Endothelial cell of umbilical vein (primary cell): Measurements from ENCODE around the gene OR14I1. TPM values are rescaled to one million over a fixed set of nuclear protein-coding genes. Genes with fewer than 3 reads are reported as not detected.
"Not testable (repeated sequence)": the region's sequence is repeated elsewhere in the genome, so short reads cannot be mapped to it uniquely, and the experiment has no call there.

ENCODE experiments used
- BruUV-seq: library from RNA; stranded (reverse); fragments of 400-500 nt; replicated peaks from 2 replicates; lab custom pipeline; 2021; lab: Mats Ljungman, UMichigan
- CTCF ChIA-PET: fragments of 300-600, 350-600 bp; sonication (Branson Sonifier 250); formaldehyde crosslinking; loops from one replicate; lab custom pipeline; 2021; ENCODE audit warnings: antibody characterized with exemption, inconsistent platforms; lab: Charles Lee
- POLR2A ChIA-PET: fragments of 300-600, 350-600 bp; sonication (Branson Sonifier 250); formaldehyde crosslinking; loops from one replicate; lab custom pipeline; 2021; ENCODE audit warnings: antibody characterized with exemption, inconsistent platforms; lab: Charles Lee
- DNase-seq: peaks from one replicate; pipeline ENCODE4 v3.0.0-alpha.2; 2011; ENCODE audit warnings: low read depth, low spot score
- FAIRE-seq: peaks from 2 replicates; lab custom pipeline; 2011; peaks lifted over from hg19 to GRCh38; lab: Jason Lieb, UNC
- H2AFZ ChIP-seq: 2 replicates; pipeline ENCODE4 v1.6.0; 2012; ENCODE audit warnings: low read depth, low read length, control low read depth, inconsistent platforms
- H3K27ac ChIP-seq: 2 replicates; pipeline ENCODE4 v1.5.1; 2011; ENCODE audit warnings: low read depth, mild to moderate bottlenecking, control low read depth, low read length, moderate library complexity; ENCODE audit not compliant: insufficient read depth
- H3K27me3 ChIP-seq, 2 experiments: 2 replicates each; pipeline versions ENCODE4 v1.6.0 to v1.6.1; 2011; ENCODE audit warnings: low read length in 2 of 2, mixed read lengths in 1 of 2; ENCODE audit not compliant: control insufficient read depth in 2 of 2, insufficient read depth in 2 of 2
- H3K36me3 ChIP-seq, 2 experiments: 2 replicates in 1 of 2; 3 replicates in 1 of 2; pipeline ENCODE4 v1.5.1; 2011; ENCODE audit warnings: low read length in 2 of 2, mild to moderate bottlenecking in 1 of 2, moderate library complexity in 1 of 2; ENCODE audit not compliant: control insufficient read depth in 2 of 2, insufficient read depth in 2 of 2; ENCODE audit errors: extremely low read depth in 1 of 2
- H3K4me1 ChIP-seq: 3 replicates; pipeline ENCODE4 v1.5.1; 2011; ENCODE audit warnings: mild to moderate bottlenecking, low read length; ENCODE audit not compliant: control insufficient read depth, insufficient read depth; ENCODE audit errors: extremely low read depth
- H3K4me2 ChIP-seq: 2 replicates; pipeline ENCODE4 v1.6.1; 2011; ENCODE audit warnings: low read length, control low read depth, mixed read lengths; ENCODE audit not compliant: insufficient read depth
- H3K4me3 ChIP-seq, 3 experiments: fragments of 200-600 bp in 1 of 3; sonication (generic), shearing (Covaris generic) in 1 of 3; replicated peaks in 1 of 3; 2 replicates each; pipeline ENCODE4 v1.5.1; 2011 to 2016; ENCODE audit warnings: control low read depth in 3 of 3, low read length in 3 of 3, mild to moderate bottlenecking in 2 of 3, inconsistent platforms in 1 of 3, low read depth in 1 of 3, moderate library complexity in 1 of 3; ENCODE audit not compliant: insufficient read depth in 1 of 3
- H3K79me2 ChIP-seq: 2 replicates; pipeline ENCODE4 v1.6.0; 2012; ENCODE audit warnings: low read length, inconsistent platforms; ENCODE audit not compliant: control insufficient read depth, insufficient read depth
- H3K9ac ChIP-seq: replicated peaks from 2 replicates; pipeline ENCODE3; 2011; ENCODE audit warnings: low read length, control low read depth; ENCODE audit not compliant: insufficient read depth; ENCODE audit errors: extremely low read depth
- H3K9me1 ChIP-seq: replicated peaks from 3 replicates; pipeline ENCODE4 v1.6.0; 2011; ENCODE audit warnings: mild to moderate bottlenecking, low read length; ENCODE audit not compliant: control insufficient read depth, insufficient read depth; ENCODE audit errors: extremely low read depth
- H3K9me3 ChIP-seq: replicated peaks from 2 replicates; pipeline ENCODE4 v1.5.1; 2012; ENCODE audit warnings: low read length, inconsistent platforms; ENCODE audit not compliant: control insufficient read depth, insufficient read depth
- H4K20me1 ChIP-seq: replicated peaks from 2 replicates; pipeline ENCODE3; 2011; ENCODE audit warnings: mild to moderate bottlenecking, low read length; ENCODE audit not compliant: control insufficient read depth, insufficient read depth; ENCODE audit errors: extremely low read depth
- MAX ChIP-seq: IDR thresholded peaks from 2 replicates; pipeline ENCODE4 v1.6.1; 2011; ENCODE audit not compliant: insufficient read depth, insufficient read length
- MYC ChIP-seq: IDR thresholded peaks from one replicate; pipeline ENCODE4 v1.6.1; 2011; ENCODE audit warnings: mild to moderate bottlenecking, low read depth, low read length
- dilution Hi-C: fragments of 300-500 bp; cut with MboI; formaldehyde crosslinking; loops from one replicate; pipeline ENCODE4 v1.15.0; 2019; ENCODE audit warnings: low sequenced_read_pairs; ENCODE audit not compliant: extremely low pct_ligation_motif_present
- intact Hi-C: fragments of 100-400 bp; cut with micrococcal nuclease; formaldehyde crosslinking; loops from one replicate; pipeline ENCODE4 v1.10.0; 2022
- polyA plus RNA-seq, 4 experiments: library from polyadenylated mRNA; depleted of rRNA in 3 of 4; stranded (reverse) in 3 of 4; unstranded in 1 of 4; fragments of >200 nt; gene quantifications; 2 replicates each; pipeline versions ENCODE4 v1.2.1 to v1.2.3, GENCODE V29; 2011 to 2012; ENCODE audit warnings: missing spikeins in 1 of 4
- total RNA-seq: library from RNA; stranded (reverse); gene quantifications from 2 replicates; pipeline ENCODE4 v1.2.3, GENCODE V29; 2021

Gene OR14I1
- total and polyA plus RNA-seq, 2 donors (not counting 3 experiments of a cell fraction or from before 2014, with no cell fraction given), result not detected

- BruUV-seq, result no TSS peak
- ChIA-PET CTCF (no interaction called here), POLR2A (no interaction called here)
These were observed 32.6 kb downstream of the OR14I1 start for GRCh38 chr1:248670003-248670402.

GRCh38 chr1:248663453-248664328 lies 38.9 kb downstream of the OR14I1 start:
- H3K9me1 ChIP-seq, H4K20me1 ChIP-seq, dilution Hi-C loops, H3K36me3 ChIP-seq, H3K27ac ChIP-seq, H3K4me3 ChIP-seq, DNase-seq, H2AFZ ChIP-seq, H3K9me3 ChIP-seq, FAIRE-seq, POLR2A ChIA-PET, H3K4me2 ChIP-seq, H3K27me3 ChIP-seq, intact Hi-C loops, CTCF ChIA-PET, H3K4me1 ChIP-seq, BruUV-seq, H3K9ac ChIP-seq, H3K79me2 ChIP-seq: not testable (repeated sequence)

More at GRCh38 chr1:248670003-248670402, 32.6 kb downstream of the OR14I1 start:
- dilution Hi-C loops (no loop called here), intact Hi-C loops (no loop called here)
- Histone ChIP-seq H3K79me2 (no peaks in the 10 kb centered on the region), H3K9me3 (peaks cover 7% of the 10 kb centered on the region), H2AFZ (no peak overlapping the region), H3K9me1 (no peaks in the 10 kb centered on the region), H3K4me2 (no peak overlapping the region), H3K4me3 (no peak overlapping the region), H3K27me3 (no peaks in the 10 kb centered on the region), H3K9ac (no peak overlapping the region), H4K20me1 (no peaks in the 10 kb centered on the region), H3K4me1 (no peaks in the 10 kb centered on the region), H3K27ac (no peak overlapping the region), H3K36me3 (no peaks in the 10 kb centered on the region)
- TF ChIP-seq MYC (no peak), MAX (no peak)
- no peak for DNase-seq
- no peak for FAIRE-seq

GRCh38 chr1:248656797-248657196 lies 45.8 kb downstream of the OR14I1 start:
- dilution Hi-C loops, H3K27me3 ChIP-seq, H4K20me1 ChIP-seq, H3K4me1 ChIP-seq, POLR2A ChIA-PET, H3K27ac ChIP-seq, H3K36me3 ChIP-seq, BruUV-seq, H3K9me1 ChIP-seq, H3K9ac ChIP-seq, FAIRE-seq, DNase-seq, H3K79me2 ChIP-seq, intact Hi-C loops, H3K9me3 ChIP-seq, H3K4me3 ChIP-seq, H3K4me2 ChIP-seq, H2AFZ ChIP-seq, CTCF ChIA-PET: not testable (repeated sequence)

DNA sequence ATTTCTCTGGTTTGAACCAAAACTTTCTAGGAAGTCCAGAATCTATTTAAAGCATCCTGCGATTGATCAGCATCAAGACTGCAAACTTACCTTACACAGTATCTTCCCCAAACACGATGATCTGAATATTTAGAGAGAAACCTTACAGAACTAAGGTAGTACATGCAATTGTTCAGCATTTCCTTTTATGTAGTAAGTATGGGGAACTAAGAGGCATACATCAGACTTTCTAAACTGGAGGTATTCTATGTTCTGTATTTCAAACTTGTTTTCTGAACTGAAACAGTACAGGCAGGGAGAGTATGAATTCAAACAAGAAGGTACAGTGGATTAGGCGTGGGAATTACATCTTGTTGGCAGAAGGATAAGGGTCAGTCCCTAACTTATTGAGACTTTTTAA lies 47.2 kb downstream of the OR14I1 start, which contains the start of gene OR2T27:
Gene OR2T27 (minus strand): TSS at position 175 of the 400 bp plus-strand sequence. CDS start 4,644 bp downstream, outside the sequence.
- POLR2A ChIA-PET, H3K79me2 ChIP-seq, H3K9me3 ChIP-seq, H4K20me1 ChIP-seq, H3K9me1 ChIP-seq, H3K4me1 ChIP-seq, H3K4me3 ChIP-seq, H2AFZ ChIP-seq, intact Hi-C loops, H3K4me2 ChIP-seq, CTCF ChIA-PET, H3K27ac ChIP-seq, dilution Hi-C loops, BruUV-seq, DNase-seq, FAIRE-seq, H3K9ac ChIP-seq, H3K36me3 ChIP-seq, H3K27me3 ChIP-seq: not testable (repeated sequence)
